Peyer's patch (tissue), 4 donors: ENCODE results near the gene UQCRC1.

Source experiments
- POLR2A ChIP-seq, 2 donors: fragments of 450-650 bp; IDR thresholded peaks; one replicate each; pipeline ENCODE4 v1.5.1; 2017; ENCODE audit warnings: antibody characterized with exemption in 2 of 2, mild to moderate bottlenecking in 2 of 2, moderate library complexity in 2 of 2
- TF ChIP-seq, protein P1 (sequence below), 6 experiments: fragments of 450-650 bp in 4 of 6; fragments of 200-600 bp in 2 of 6; sonication (generic) in 1 of 6; IDR thresholded peaks; one replicate each; pipeline ENCODE4 v1.5.1; 2017 to 2019; ENCODE audit warnings: antibody characterized with exemption in 6 of 6, mild to moderate bottlenecking in 3 of 6, moderate library complexity in 1 of 6

DNA sequence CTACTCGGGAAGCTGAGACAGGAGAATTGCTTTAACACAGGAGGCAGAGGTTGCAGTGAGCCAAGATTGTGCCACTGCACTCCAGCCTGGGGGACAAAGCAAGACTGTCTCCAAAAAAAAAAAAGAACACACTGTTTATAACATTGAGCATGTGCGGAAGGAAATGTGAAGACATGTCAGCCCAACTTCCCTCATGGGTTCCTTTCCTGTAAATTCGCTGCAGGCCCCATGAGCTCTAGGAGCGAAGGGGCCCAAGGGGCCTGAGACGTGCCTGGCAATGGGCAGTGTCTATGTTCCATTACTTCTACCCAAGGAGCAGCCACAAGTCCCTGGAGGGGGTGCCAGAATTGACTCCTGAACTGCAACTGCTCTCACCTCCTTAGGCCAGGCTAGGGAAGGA lies 56.1 kb downstream of the UQCRC1 start:
- TF ChIP-seq, protein P1, sequence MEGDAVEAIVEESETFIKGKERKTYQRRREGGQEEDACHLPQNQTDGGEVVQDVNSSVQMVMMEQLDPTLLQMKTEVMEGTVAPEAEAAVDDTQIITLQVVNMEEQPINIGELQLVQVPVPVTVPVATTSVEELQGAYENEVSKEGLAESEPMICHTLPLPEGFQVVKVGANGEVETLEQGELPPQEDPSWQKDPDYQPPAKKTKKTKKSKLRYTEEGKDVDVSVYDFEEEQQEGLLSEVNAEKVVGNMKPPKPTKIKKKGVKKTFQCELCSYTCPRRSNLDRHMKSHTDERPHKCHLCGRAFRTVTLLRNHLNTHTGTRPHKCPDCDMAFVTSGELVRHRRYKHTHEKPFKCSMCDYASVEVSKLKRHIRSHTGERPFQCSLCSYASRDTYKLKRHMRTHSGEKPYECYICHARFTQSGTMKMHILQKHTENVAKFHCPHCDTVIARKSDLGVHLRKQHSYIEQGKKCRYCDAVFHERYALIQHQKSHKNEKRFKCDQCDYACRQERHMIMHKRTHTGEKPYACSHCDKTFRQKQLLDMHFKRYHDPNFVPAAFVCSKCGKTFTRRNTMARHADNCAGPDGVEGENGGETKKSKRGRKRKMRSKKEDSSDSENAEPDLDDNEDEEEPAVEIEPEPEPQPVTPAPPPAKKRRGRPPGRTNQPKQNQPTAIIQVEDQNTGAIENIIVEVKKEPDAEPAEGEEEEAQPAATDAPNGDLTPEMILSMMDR (IDR thresholded peaks at IDR 0.05), result no peak
- TF ChIP-seq POLR2A (IDR thresholded peaks at IDR 0.05), result no peak
